ENCODE measurements around the gene SLC5A8. TPM values are rescaled to one million over a fixed set of nuclear protein-coding genes. Genes with fewer than 3 reads are reported as not detected.

The SLC5A8 gene
- total RNA-seq, 4 donors from 2014 or later = 0.18 to 0.54 (median 0.28) TPM; not detected in 1

DNA sequence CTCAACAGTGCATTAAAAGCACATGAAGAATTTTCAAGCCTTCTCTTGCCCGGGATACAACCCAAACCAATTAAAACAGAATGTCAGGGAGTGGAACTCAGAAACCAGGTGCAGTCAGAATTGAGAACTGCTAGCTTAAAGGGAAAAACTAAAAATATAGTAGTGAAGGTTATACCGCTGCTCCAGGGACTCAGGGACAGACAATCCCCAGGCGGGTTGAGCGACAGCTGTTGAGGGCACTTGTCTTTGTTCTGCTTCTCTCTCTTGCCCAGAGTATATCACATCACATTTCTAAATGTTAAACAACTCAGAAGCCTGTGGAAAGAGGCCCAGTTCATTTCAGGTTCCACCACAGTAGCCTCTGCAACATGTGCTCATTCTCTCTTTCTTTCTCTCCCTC, 93.1 kb downstream of the SLC5A8 start:
- DNase-seq = no peak
- Histone ChIP-seq H3K4me1 (no peaks in the 10 kb centered on the region), H3K27ac (no peak overlapping the region), H3K4me3 (no peak overlapping the region), H3K36me3 (no peaks in the 10 kb centered on the region), H3K9me3 (no peaks in the 10 kb centered on the region), H3K27me3 (no peaks in the 10 kb centered on the region)
- no peak for TF ChIP-seq POLR2A (IDR thresholded peaks at IDR 0.05)
- TF ChIP-seq, protein P1, sequence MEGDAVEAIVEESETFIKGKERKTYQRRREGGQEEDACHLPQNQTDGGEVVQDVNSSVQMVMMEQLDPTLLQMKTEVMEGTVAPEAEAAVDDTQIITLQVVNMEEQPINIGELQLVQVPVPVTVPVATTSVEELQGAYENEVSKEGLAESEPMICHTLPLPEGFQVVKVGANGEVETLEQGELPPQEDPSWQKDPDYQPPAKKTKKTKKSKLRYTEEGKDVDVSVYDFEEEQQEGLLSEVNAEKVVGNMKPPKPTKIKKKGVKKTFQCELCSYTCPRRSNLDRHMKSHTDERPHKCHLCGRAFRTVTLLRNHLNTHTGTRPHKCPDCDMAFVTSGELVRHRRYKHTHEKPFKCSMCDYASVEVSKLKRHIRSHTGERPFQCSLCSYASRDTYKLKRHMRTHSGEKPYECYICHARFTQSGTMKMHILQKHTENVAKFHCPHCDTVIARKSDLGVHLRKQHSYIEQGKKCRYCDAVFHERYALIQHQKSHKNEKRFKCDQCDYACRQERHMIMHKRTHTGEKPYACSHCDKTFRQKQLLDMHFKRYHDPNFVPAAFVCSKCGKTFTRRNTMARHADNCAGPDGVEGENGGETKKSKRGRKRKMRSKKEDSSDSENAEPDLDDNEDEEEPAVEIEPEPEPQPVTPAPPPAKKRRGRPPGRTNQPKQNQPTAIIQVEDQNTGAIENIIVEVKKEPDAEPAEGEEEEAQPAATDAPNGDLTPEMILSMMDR (IDR thresholded peaks at IDR 0.05) = no peak

DNA sequence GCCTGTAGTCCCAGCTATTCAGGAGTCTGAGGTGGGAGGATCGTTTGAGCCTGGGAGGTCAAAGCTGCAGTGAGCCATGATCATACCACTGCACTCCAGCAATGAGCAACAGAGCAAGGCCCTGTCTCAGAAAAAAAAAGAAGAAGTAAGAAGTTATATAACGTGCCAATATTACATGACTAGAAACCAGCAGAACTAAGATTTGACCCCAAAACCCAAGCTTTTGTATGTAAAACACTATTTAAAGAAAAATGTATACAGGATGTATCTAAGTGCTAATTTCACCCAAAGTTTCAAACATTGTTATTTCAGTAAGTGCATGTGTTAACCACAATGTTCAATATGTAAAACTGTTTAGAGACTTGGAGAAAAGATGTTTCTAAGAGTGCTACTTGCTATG, 94.7 kb downstream of the SLC5A8 start:
- Histone ChIP-seq H3K4me3 (no peak overlapping the region), H3K9me3 (no peaks in the 10 kb centered on the region), H3K27me3 (no peaks in the 10 kb centered on the region), H3K36me3 (no peaks in the 10 kb centered on the region), H3K4me1 (no peaks in the 10 kb centered on the region), H3K27ac (no peak overlapping the region)
- TF ChIP-seq, protein P1 (IDR thresholded peaks at IDR 0.05) = no peak
- no peak for TF ChIP-seq POLR2A (IDR thresholded peaks at IDR 0.05)
- no peak for DNase-seq

DNA sequence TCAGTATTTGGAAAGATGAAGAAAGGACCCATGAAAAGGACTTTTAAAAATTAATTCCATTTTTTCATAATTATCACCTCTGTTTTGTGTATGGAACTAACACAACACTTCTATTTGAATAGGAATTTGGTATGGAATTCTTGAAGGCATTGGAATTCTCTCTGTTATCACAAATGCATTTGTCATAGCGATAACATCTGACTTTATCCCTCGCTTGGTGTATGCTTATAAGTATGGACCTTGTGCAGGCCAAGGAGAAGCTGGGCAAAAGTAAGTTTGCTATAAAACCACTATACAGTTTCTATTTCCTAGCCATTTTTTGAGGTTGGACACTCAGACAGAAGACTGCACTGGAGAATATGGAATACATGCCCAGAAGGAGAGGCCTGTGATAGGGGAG, 98.6 kb downstream of the SLC5A8 start:
- no peaks in the 10 kb centered on the region for H3K27me3 ChIP-seq
- H3K9me3 ChIP-seq = no peaks in the 10 kb centered on the region
- no peak overlapping the region for H3K27ac ChIP-seq
- TF ChIP-seq, protein P1 (IDR thresholded peaks at IDR 0.05) = no peak
- TF ChIP-seq POLR2A (IDR thresholded peaks at IDR 0.05) = no peak
- no peak overlapping the region for H3K4me3 ChIP-seq
- H3K36me3 ChIP-seq = no peaks in the 10 kb centered on the region
- DNase-seq = no peak
- no peaks in the 10 kb centered on the region for H3K4me1 ChIP-seq

DNA sequence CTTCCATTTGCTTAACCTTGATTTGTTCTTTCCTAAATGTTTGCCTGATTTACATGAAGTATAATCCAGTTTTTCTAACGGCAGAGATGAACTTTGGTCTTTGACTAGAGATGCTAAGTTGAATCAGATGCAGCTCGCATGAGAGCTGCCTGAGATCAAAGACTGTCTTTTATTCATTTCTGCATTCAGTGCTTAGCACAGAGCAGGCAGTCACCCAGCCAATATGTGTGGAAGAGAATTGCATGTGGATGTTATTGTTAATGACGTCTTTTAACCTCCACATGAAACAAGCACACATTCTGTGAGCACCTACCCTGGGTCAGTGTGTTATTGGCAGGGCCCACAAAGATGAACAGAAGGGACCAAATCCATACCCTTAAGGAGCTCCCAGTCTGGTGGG, 99.2 kb downstream of the SLC5A8 start:
- no peak overlapping the region for H3K27ac ChIP-seq
- H3K4me3 ChIP-seq = no peak overlapping the region
- no peak for TF ChIP-seq POLR2A (IDR thresholded peaks at IDR 0.05)
- TF ChIP-seq, protein P1 (IDR thresholded peaks at IDR 0.05) = no peak

DNA sequence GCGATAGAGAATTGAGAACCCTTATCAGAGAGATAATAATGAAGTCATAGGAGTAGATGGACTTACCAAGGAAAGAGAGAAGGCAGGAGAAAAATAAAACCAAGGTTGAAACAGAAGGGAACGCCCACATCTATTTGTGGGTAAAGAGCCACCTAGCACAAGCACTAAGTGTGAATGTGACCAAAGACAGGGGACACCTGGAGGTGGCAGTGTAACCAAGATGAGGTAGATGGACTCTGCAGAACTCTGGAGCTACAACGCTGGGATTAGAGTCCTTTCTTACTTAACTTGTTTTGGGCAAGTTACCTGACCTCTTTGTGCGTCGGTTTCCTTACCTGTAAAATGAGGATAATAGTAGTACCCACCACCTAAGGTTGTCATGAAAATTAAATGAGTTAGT, 101.9 kb downstream of the SLC5A8 start:
- H3K9me3 ChIP-seq = no peaks in the 10 kb centered on the region
- H3K27me3 ChIP-seq = no peaks in the 10 kb centered on the region
- no peak overlapping the region for H3K4me3 ChIP-seq
- H3K36me3 ChIP-seq = no peaks in the 10 kb centered on the region
- no peaks in the 10 kb centered on the region for H3K4me1 ChIP-seq
- no peak overlapping the region for H3K27ac ChIP-seq
- no peak for DNase-seq
- TF ChIP-seq, protein P1 (IDR thresholded peaks at IDR 0.05) = no peak
- TF ChIP-seq POLR2A (IDR thresholded peaks at IDR 0.05) = no peak

More for the DNA sequence above, 99.2 kb downstream of the SLC5A8 start:
- Histone ChIP-seq H3K4me1 (no peaks in the 10 kb centered on the region), H3K27me3 (no peaks in the 10 kb centered on the region), H3K36me3 (no peaks in the 10 kb centered on the region), H3K9me3 (no peaks in the 10 kb centered on the region)
- no peak for DNase-seq
